H1 (cell line): Measurements from ENCODE around the gene IPO13. TPM values are rescaled to one million over a fixed set of nuclear protein-coding genes. Genes with fewer than 3 reads are reported as not detected.

ENCODE experiments used
- CTCF ChIA-PET: fragments of 300-600 bp; sonication (Branson Sonifier 250); formaldehyde crosslinking; loops from one replicate; lab custom pipeline; 2021; ENCODE audit not compliant: partially characterized antibody; lab: Charles Lee
- POLR2A ChIA-PET: fragments of 300-600 bp; sonication (Branson Sonifier 250); formaldehyde crosslinking; loops from one replicate; lab custom pipeline; 2021; ENCODE audit warnings: inconsistent platforms; ENCODE audit not compliant: partially characterized antibody; lab: Charles Lee
- DNase-seq, 2 experiments: peaks; one replicate each; pipeline versions ENCODE4 v3.0.0 to v3.0.0-alpha.2; 2010 to 2022; ENCODE audit warnings: low spot score in 2 of 2, low read depth in 1 of 2, mixed read lengths in 1 of 2
- FAIRE-seq: peaks from 2 replicates; lab custom pipeline; 2011; peaks lifted over from hg19 to GRCh38; lab: Jason Lieb, UNC
- H2AFZ ChIP-seq: 2 replicates; pipeline ENCODE4 v1.8.1; 2012; ENCODE audit warnings: low read length, inconsistent platforms
- H2AK5ac ChIP-seq: 2 replicates; pipeline ENCODE4 v1.6.1; 2013; ENCODE audit warnings: low read depth, low read length
- H2BK120ac ChIP-seq: replicated peaks from 2 replicates; pipeline ENCODE3; 2013; ENCODE audit warnings: low read depth, low read length, inconsistent platforms
- H2BK12ac ChIP-seq: 2 replicates; pipeline ENCODE4 v1.6.1; 2013; ENCODE audit warnings: low read depth, low read length
- H2BK15ac ChIP-seq: 2 replicates; pipeline ENCODE4 v1.6.1; 2013; ENCODE audit warnings: low read length
- H2BK20ac ChIP-seq: 2 replicates; pipeline ENCODE4 v1.6.1; 2013; ENCODE audit warnings: low read length
- H2BK5ac ChIP-seq: 2 replicates; pipeline ENCODE4 v1.6.1; 2013; ENCODE audit warnings: low read depth, low read length
- H3K14ac ChIP-seq: 2 replicates; pipeline ENCODE4 v1.6.1; 2013; ENCODE audit warnings: inconsistent platforms; ENCODE audit not compliant: insufficient read length
- H3K18ac ChIP-seq: 2 replicates; pipeline ENCODE4 v1.6.1; 2013; ENCODE audit warnings: low read length; ENCODE audit errors: extremely low read depth
- H3K23ac ChIP-seq: 2 replicates; pipeline ENCODE4 v1.6.1; 2013; ENCODE audit warnings: inconsistent platforms; ENCODE audit not compliant: insufficient read length
- H3K23me2 ChIP-seq: 2 replicates; pipeline ENCODE4 v1.6.1; 2013; ENCODE audit warnings: low read depth, low read length
- H3K27ac ChIP-seq: 2 replicates; pipeline ENCODE4 v1.6.1; 2011; ENCODE audit warnings: low read depth, low read length, inconsistent platforms
- H3K27me3 ChIP-seq, 4 experiments: replicated peaks in 1 of 4; 1 replicate in 1 of 4; 2 replicates in 3 of 4; pipeline versions ENCODE4 v1.6.1 to v1.8.1; 2011 to 2013; ENCODE audit warnings: low read length in 3 of 4, mild to moderate bottlenecking in 3 of 4, inconsistent platforms in 2 of 4, mixed read lengths in 2 of 4, moderate library complexity in 1 of 4; ENCODE audit not compliant: control insufficient read depth in 3 of 4, insufficient read depth in 3 of 4; ENCODE audit errors: extremely low read depth in 1 of 4
- H3K36me3 ChIP-seq, 4 experiments: 2 replicates each; pipeline versions ENCODE4 v1.6.1 to v1.8.1; 2011 to 2013; ENCODE audit warnings: mild to moderate bottlenecking in 4 of 4, low read length in 3 of 4, moderate library complexity in 2 of 4, control low read depth in 1 of 4, inconsistent platforms in 1 of 4; ENCODE audit not compliant: insufficient read depth in 4 of 4, control insufficient read depth in 2 of 4
- H3K4ac ChIP-seq: replicated peaks from 2 replicates; pipeline ENCODE3; 2013; ENCODE audit warnings: low read length, low read depth, mixed read lengths, inconsistent platforms; ENCODE audit not compliant: insufficient read length
- H3K4me1 ChIP-seq, 4 experiments: replicated peaks in 1 of 4; 1 replicate in 1 of 4; 2 replicates in 3 of 4; pipeline versions ENCODE4 v1.6.1 to v1.8.1; 2011 to 2013; ENCODE audit warnings: low read length in 3 of 4, inconsistent platforms in 2 of 4, mixed read lengths in 1 of 4; ENCODE audit not compliant: insufficient read depth in 4 of 4, control insufficient read depth in 3 of 4
- H3K4me2 ChIP-seq, 2 experiments: 2 replicates each; pipeline versions ENCODE4 v1.6.1 to v1.8.1; 2011 to 2013; ENCODE audit warnings: low read depth in 2 of 2, low read length in 2 of 2, control low read depth in 1 of 2, inconsistent platforms in 1 of 2, mild to moderate bottlenecking in 1 of 2; ENCODE audit not compliant: insufficient read depth in 1 of 2
- H3K4me3 ChIP-seq, 4 experiments: fragments of 200-600, 300-600 bp in 1 of 4; sonication (generic), shearing (Covaris generic), sonication (Bioruptor Twin) in 1 of 4; 2 replicates each; pipeline versions ENCODE4 v1.5.1 to v1.8.1; 2011 to 2016; ENCODE audit warnings: low read length in 4 of 4, low read depth in 3 of 4, control low read depth in 2 of 4, inconsistent platforms in 2 of 4, mild to moderate bottlenecking in 2 of 4, mixed read lengths in 1 of 4, moderate library complexity in 1 of 4; ENCODE audit not compliant: insufficient read depth in 2 of 4; ENCODE audit errors: extremely low read depth in 1 of 4
- H3K56ac ChIP-seq: replicated peaks from 2 replicates; pipeline ENCODE3; 2013; ENCODE audit warnings: low read depth, mild to moderate bottlenecking, mixed read lengths, low read length, inconsistent platforms; ENCODE audit not compliant: insufficient read length
- H3K79me1 ChIP-seq: 2 replicates; pipeline ENCODE4 v1.6.1; 2013; ENCODE audit warnings: low read depth, low read length, control low read depth
- H3K79me2 ChIP-seq, 2 experiments: 2 replicates each; pipeline versions ENCODE4 v1.6.1 to v1.8.1; 2012 to 2013; ENCODE audit warnings: low read length in 2 of 2, mild to moderate bottlenecking in 2 of 2, inconsistent platforms in 1 of 2; ENCODE audit not compliant: insufficient read depth in 2 of 2, control insufficient read depth in 1 of 2
- H3K9ac ChIP-seq, 4 experiments: replicated peaks in 1 of 4; 1 replicate in 1 of 4; 2 replicates in 3 of 4; pipeline versions ENCODE4 v1.6.1 to v1.8.1; 2011 to 2013; ENCODE audit warnings: low read depth in 3 of 4, low read length in 3 of 4, control low read depth in 2 of 4, mild to moderate bottlenecking in 2 of 4, moderate library complexity in 2 of 4, inconsistent platforms in 1 of 4; ENCODE audit errors: extremely low read depth in 1 of 4
- H3K9me3 ChIP-seq, 2 experiments: 2 replicates each; pipeline versions ENCODE4 v1.6.1 to v1.8.1; 2012 to 2013; ENCODE audit warnings: mild to moderate bottlenecking in 2 of 2, moderate library complexity in 2 of 2, control low read depth in 1 of 2, inconsistent platforms in 1 of 2, low read depth in 1 of 2, low read length in 1 of 2, mixed read lengths in 1 of 2; ENCODE audit not compliant: insufficient read depth in 2 of 2
- H4K20me1 ChIP-seq, 2 experiments: replicated peaks in 1 of 2; 2 replicates each; pipeline versions ENCODE3 to v1.8.1; 2011 to 2013; ENCODE audit warnings: inconsistent platforms in 2 of 2, low read length in 2 of 2, mild to moderate bottlenecking in 1 of 2; ENCODE audit not compliant: insufficient read depth in 2 of 2, control insufficient read depth in 1 of 2
- H4K5ac ChIP-seq: 2 replicates; pipeline ENCODE4 v1.6.1; 2013; ENCODE audit warnings: low read length, low read depth, mixed read lengths, inconsistent platforms; ENCODE audit not compliant: insufficient read length
- H4K8ac ChIP-seq: 2 replicates; pipeline ENCODE4 v1.8.0; 2013; ENCODE audit warnings: mild to moderate bottlenecking, moderate library complexity, low read length, inconsistent platforms; ENCODE audit not compliant: insufficient read depth; ENCODE audit errors: extremely low read depth
- H4K91ac ChIP-seq: replicated peaks from 2 replicates; pipeline ENCODE3; 2013; ENCODE audit warnings: low read length, mixed read lengths, inconsistent platforms; ENCODE audit not compliant: insufficient read length
- WGBS, 2 experiments: shearing (Covaris generic) in 1 of 2; methylation state at CpG; one replicate each; pipeline versions ENCODE4 v1.1.6 to v1.1.7; 2013 to 2015; ENCODE audit warnings: low lambda C conversion rate in 2 of 2, mixed read lengths in 2 of 2, inconsistent platforms in 1 of 2, low coverage in 1 of 2, missing lambda C conversion rate in 1 of 2; ENCODE audit not compliant: insufficient replicate concordance in 2 of 2, insufficient coverage in 1 of 2, insufficient read length in 1 of 2; ENCODE audit errors: extremely low coverage in 1 of 2, missing lambda C conversion rate in 1 of 2; 5-methylcytosine and 5-hydroxymethylcytosine counted together
- polyA plus RNA-seq, 7 experiments: library from polyadenylated mRNA; depleted of rRNA in 3 of 7; stranded (reverse) in 5 of 7; unstranded in 2 of 7; fragments of >200 nt in 5 of 7; fragments of 200-250 nt in 2 of 7; gene quantifications; 1 replicate in 5 of 7; 2 replicates in 1 of 7; 4 replicates in 1 of 7; pipeline versions ENCODE4 v1.2.1 to v1.2.3, GENCODE V29; 2011 to 2013; ENCODE audit warnings: missing spikeins in 2 of 7, mixed read lengths in 2 of 7
- total RNA-seq: library from RNA; stranded (reverse); fragmentation: NEBNext Ultra II Directional; extraction: Animal tissue kit (Norgen Biotek cat#: 25700); gene quantifications from 2 replicates; pipeline ENCODE4 v1.2.1, GENCODE V29; 2021

Gene IPO13
- total and polyA plus RNA-seq, 2 of the 8 experiments (the other 6 are each of a cell fraction or from before 2014, with no cell fraction given), result 23.0 to 27.0 TPM

GRCh38 chr1:43934101-43934985 is 12.4 kb upstream of the IPO13 start:
- H2AK5ac ChIP-seq, result peak overlapping the region; percentile 85; the same call in 1 of the 2 replicates
- H3K4me3 ChIP-seq, result peak overlapping the region; percentile 57 to 67 (median 62)
- no peaks in the 10 kb centered on the region for H3K9me3 ChIP-seq
- H4K5ac ChIP-seq, result peak overlapping the region; percentile 79
- peak overlapping the region; percentile 88 for H4K91ac ChIP-seq
- peak overlapping the region; percentile 45 for H3K4ac ChIP-seq
- peak overlapping the region; percentile 92 for H3K18ac ChIP-seq
- peak overlapping the region; percentile 84 for H4K8ac ChIP-seq
- H3K4me1 ChIP-seq, result peaks cover 13 to 41% (median 35%) of the 10 kb centered on the region in 4 experiments
- H2BK20ac ChIP-seq, result peak overlapping the region; percentile 61; the same call in 1 of the 2 replicates
- H3K79me2 ChIP-seq, result no peaks in the 10 kb centered on the region
- no peak overlapping the region for H3K23ac ChIP-seq
- H2BK120ac ChIP-seq, result peak overlapping the region; percentile 91
- no peaks in the 10 kb centered on the region for H3K79me1 ChIP-seq
- peaks cover 7 to 8% of the 10 kb centered on the region in 2 experiments for H4K20me1 ChIP-seq
- no peak overlapping the region for H3K56ac ChIP-seq
- DNase-seq (peak; percentile 67 to 94), FAIRE-seq (peak; percentile 81)
- H2BK5ac ChIP-seq, result peak overlapping the region; percentile 85; the same call in 1 of the 2 replicates
- no peak overlapping the region for H2AFZ ChIP-seq
- ChIA-PET POLR2A (interaction anchor here (0.6 to 8.0 kb wide), 19 partner anchors 10 to 283 kb away, joined by 3 to 89 read pairs (median 5); partner anchors contain the start of genes ATP6V0B, IPO13, SLC6A9 and ST3GAL3), CTCF (interaction anchor here (0.5 to 18.6 kb wide), 98 partner anchors 12 to 953 kb away, joined by 3 to 618 read pairs (median 6); partner anchors contain the start of genes ATP6V0B, CCDC24, DPH2 and IPO13)
- WGBS, 2 experiments, result 38% methylated on average over 13 of the region's 13 CpGs; no CpG with 5 or more reads in 1 of the 2 experiments
- H3K27me3 ChIP-seq, result peaks cover 0 to 8% (median 4%) of the 10 kb centered on the region in 4 experiments; a peak in 5 of 7 replicates
- no peaks in the 10 kb centered on the region; a peak in 1 of 8 replicates for H3K36me3 ChIP-seq
- H3K14ac ChIP-seq, result no peak overlapping the region
- peak overlapping the region; percentile 90 for H2BK12ac ChIP-seq
- peaks cover 11% of the 10 kb centered on the region; the same call in 1 of the 2 replicates for H3K23me2 ChIP-seq
- H2BK15ac ChIP-seq, result peak overlapping the region; percentile 99; the same call in 1 of the 2 replicates
- no peak overlapping the region; a peak in 1 of 7 replicates for H3K9ac ChIP-seq
- no peak overlapping the region for H3K27ac ChIP-seq
- H3K4me2 ChIP-seq, result peak overlapping the region; percentile 89 to 93
